ENCODE measurements around the gene CRTC1. TPM values are rescaled to one million over a fixed set of nuclear protein-coding genes. Genes with fewer than 3 reads are reported as not detected.

Gene CRTC1
- total RNA-seq, 1 donor = 2.4 TPM

GRCh38 chr19:18793144-18794028 lies 109.9 kb downstream of the CRTC1 start:
- H3K4me3 ChIP-seq (ENCODE audit: low read depth, low read length) = no peak overlapping the region
- no peak for TF ChIP-seq CTCF (IDR thresholded peaks at IDR 0.05; ENCODE audit: insufficient read depth, low read length)
- no peak for DNase-seq (ENCODE audit: low read depth)

GRCh38 chr19:18794029-18794313 lies 110.5 kb downstream of the CRTC1 start:
- DNase-seq (ENCODE audit: low read depth) = no peak
- H3K4me3 ChIP-seq (ENCODE audit: low read depth, low read length) = no peak overlapping the region
- TF ChIP-seq CTCF (IDR thresholded peaks at IDR 0.05; ENCODE audit: insufficient read depth, low read length) = no peak

GRCh38 chr19:18794692-18795091 lies 111.2 kb downstream of the CRTC1 start:
- TF ChIP-seq CTCF (IDR thresholded peaks at IDR 0.05; ENCODE audit: insufficient read depth, low read length) = no peak
- H3K4me3 ChIP-seq (ENCODE audit: low read depth, low read length) = no peak overlapping the region
- no peak for DNase-seq (ENCODE audit: low read depth)

- TF ChIP-seq CTCF (IDR thresholded peaks at IDR 0.05; ENCODE audit: insufficient read depth, low read length) = no peak
- peak; percentile 53 for DNase-seq (ENCODE audit: low read depth)
- no peak overlapping the region for H3K4me3 ChIP-seq (ENCODE audit: low read depth, low read length)
These were observed 112.1 kb downstream of the CRTC1 start for GRCh38 chr19:18795540-18795939.

- no peak for TF ChIP-seq CTCF (IDR thresholded peaks at IDR 0.05; ENCODE audit: insufficient read depth, low read length)
- no peak overlapping the region for H3K4me3 ChIP-seq (ENCODE audit: low read depth, low read length)
These were observed 112.8 kb downstream of the CRTC1 start for GRCh38 chr19:18796239-18796638.

GRCh38 chr19:18798384-18799352 lies 115.2 kb downstream of the CRTC1 start:
- no peak for DNase-seq (ENCODE audit: low read depth)
- H3K4me3 ChIP-seq (ENCODE audit: low read depth, low read length) = no peak overlapping the region
- no peak for TF ChIP-seq CTCF (IDR thresholded peaks at IDR 0.05; ENCODE audit: insufficient read depth, low read length)

More at GRCh38 chr19:18796239-18796638, 112.8 kb downstream of the CRTC1 start:
- no peak for DNase-seq (ENCODE audit: low read depth)

Measured in fibroblast of the aortic adventitia (primary cell).